Stimulated activated CD8-positive, alpha-beta memory T cell treated with anti-CD3 and anti-CD28 coated beads, Interleukin-12 subunit alpha, Interleukin-12 subunit beta, amount 100 ng/mL, for 24 hours (primary cell): ENCODE results near the gene KIF18B.

ENCODE experiments used
- DNase-seq: peaks from one replicate; pipeline ENCODE4 v3.0.0-alpha.2; 2020; ENCODE audit errors: extremely low read depth

KIF18B gene

DNA sequence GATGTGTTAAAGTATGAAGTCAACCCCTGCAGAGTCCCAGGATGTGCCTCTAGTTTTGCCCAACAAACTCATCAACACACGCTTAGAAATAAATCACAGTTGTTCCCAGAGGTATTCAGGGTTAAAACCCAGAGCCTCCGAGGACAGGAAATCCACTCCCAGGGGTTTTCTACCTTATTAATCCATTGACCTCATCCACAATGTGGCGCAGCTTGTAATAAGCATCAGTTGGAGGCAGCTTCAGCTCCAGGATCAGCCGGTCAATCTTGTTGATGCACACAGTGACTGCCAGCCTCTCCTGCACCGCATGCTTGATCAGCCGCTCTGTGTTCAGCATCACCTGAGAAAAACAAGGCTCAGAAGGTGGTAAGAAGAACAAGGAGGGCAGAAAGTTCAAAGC, 71.8 kb downstream of the KIF18B start:
- DNase-seq = no peak
